ENCODE data around the gene BCL7C.

DNA sequence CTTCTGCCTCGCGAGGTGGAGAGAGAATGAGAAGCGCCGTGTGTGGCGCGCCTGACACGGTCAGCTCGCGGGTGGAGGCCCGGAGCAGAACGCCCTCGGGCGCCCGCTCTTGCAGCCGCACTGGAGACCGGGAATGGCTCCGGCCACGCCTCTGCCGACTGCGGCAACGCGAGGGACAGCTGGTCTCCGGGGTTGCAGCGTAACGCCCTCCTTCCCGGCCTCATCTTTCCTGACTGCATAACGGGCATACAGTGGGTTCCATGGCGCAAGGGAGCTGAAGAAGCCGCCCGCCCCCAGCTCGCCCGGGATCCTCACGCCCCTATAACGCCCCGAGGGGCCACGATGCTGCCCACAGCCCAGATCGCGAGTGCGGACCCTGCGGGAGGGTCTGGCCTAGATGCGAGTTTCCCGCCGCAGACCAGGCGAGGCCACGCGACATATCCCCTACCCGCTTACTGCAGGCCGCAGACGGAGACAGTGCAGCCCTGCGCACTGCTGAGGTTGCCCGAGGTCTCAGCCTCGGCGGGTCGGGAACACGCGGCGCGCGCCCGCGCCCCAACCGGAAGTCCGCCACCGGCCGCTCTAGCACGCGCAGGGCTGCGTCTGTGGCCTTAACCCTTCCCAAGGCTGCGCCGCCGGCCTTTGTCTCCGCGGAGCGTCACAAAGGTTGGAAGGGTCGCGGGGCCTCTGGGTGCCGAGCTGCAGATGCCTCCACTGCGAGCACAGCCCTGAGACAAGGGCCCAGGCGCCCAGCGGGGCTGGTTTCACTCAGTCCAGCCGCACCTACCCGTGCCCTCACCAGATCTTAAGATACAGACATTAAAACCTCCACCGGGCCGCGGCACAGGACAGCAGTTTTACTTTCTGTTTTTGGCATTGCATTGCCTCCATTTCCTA, 18.8 kb downstream of the BCL7C start:
- TF ChIP-seq CREB1 (IDR thresholded peaks at IDR 0.05; ENCODE audit: low read depth) (peak; percentile 51; the same call in 1 of the 2 replicates), YY1 (IDR thresholded peaks at IDR 0.05; ENCODE audit: low read depth) (no peak; the same call in 1 of the 2 replicates), TAF1 (IDR thresholded peaks at IDR 0.05; ENCODE audit: low read depth) (peak; percentile 97), CEBPB (IDR thresholded peaks at IDR 0.05) (peak; percentile 2; the same call in 1 of the 2 replicates), EP300 (IDR thresholded peaks at IDR 0.05; ENCODE audit: borderline replicate concordance) (peak; percentile 44; the same call in 1 of the 2 replicates), RAD21 (IDR thresholded peaks at IDR 0.05; ENCODE audit: low read depth) (no peak), NFIC (IDR thresholded peaks at IDR 0.05) (peak; percentile 57; the same call in 1 of the 2 replicates), EGR1 (IDR thresholded peaks at IDR 0.05) (peak; percentile 19; the same call in 1 of the 2 replicates), TCF12 (IDR thresholded peaks at IDR 0.05; ENCODE audit: low read depth) (peak; percentile 72), FOXM1 (IDR thresholded peaks at IDR 0.05; ENCODE audit: borderline replicate concordance, low read depth) (peak; percentile 47; the same call in 1 of the 2 replicates), TEAD4 (IDR thresholded peaks at IDR 0.05) (no peak; the same call in 1 of the 2 replicates)
- TF ChIP-seq, protein P1, sequence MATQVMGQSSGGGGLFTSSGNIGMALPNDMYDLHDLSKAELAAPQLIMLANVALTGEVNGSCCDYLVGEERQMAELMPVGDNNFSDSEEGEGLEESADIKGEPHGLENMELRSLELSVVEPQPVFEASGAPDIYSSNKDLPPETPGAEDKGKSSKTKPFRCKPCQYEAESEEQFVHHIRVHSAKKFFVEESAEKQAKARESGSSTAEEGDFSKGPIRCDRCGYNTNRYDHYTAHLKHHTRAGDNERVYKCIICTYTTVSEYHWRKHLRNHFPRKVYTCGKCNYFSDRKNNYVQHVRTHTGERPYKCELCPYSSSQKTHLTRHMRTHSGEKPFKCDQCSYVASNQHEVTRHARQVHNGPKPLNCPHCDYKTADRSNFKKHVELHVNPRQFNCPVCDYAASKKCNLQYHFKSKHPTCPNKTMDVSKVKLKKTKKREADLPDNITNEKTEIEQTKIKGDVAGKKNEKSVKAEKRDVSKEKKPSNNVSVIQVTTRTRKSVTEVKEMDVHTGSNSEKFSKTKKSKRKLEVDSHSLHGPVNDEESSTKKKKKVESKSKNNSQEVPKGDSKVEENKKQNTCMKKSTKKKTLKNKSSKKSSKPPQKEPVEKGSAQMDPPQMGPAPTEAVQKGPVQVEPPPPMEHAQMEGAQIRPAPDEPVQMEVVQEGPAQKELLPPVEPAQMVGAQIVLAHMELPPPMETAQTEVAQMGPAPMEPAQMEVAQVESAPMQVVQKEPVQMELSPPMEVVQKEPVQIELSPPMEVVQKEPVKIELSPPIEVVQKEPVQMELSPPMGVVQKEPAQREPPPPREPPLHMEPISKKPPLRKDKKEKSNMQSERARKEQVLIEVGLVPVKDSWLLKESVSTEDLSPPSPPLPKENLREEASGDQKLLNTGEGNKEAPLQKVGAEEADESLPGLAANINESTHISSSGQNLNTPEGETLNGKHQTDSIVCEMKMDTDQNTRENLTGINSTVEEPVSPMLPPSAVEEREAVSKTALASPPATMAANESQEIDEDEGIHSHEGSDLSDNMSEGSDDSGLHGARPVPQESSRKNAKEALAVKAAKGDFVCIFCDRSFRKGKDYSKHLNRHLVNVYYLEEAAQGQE (IDR thresholded peaks at IDR 0.05; ENCODE audit: low read depth): no peak
- TF ChIP-seq, protein P2, sequence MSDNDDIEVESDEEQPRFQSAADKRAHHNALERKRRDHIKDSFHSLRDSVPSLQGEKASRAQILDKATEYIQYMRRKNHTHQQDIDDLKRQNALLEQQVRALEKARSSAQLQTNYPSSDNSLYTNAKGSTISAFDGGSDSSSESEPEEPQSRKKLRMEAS (IDR thresholded peaks at IDR 0.05): peak; percentile 96
- TF ChIP-seq, protein P3, sequence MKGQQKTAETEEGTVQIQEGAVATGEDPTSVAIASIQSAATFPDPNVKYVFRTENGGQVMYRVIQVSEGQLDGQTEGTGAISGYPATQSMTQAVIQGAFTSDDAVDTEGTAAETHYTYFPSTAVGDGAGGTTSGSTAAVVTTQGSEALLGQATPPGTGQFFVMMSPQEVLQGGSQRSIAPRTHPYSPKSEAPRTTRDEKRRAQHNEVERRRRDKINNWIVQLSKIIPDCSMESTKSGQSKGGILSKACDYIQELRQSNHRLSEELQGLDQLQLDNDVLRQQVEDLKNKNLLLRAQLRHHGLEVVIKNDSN (IDR thresholded peaks at IDR 0.05): peak; percentile 46

Measured in Ishikawa (cell line).